HCT116 (cell line): ENCODE results near the gene ZNF473.

Experiments
- CTCF ChIP-seq, 3 experiments: fragments of 200-600 bp in 1 of 3; sonication (generic) in 1 of 3; IDR thresholded peaks in 2 of 3; conservative IDR thresholded peaks in 1 of 3; 2 replicates each; pipeline ENCODE4 v1.5.1; 2012 to 2017; ENCODE audit warnings: low read depth in 2 of 3, low read length in 2 of 3, antibody characterized with exemption in 1 of 3, borderline replicate concordance in 1 of 3, control low read depth in 1 of 3, mild to moderate bottlenecking in 1 of 3, mixed read lengths in 1 of 3, mixed run types in 1 of 3, moderate library complexity in 1 of 3; ENCODE audit not compliant: insufficient read depth in 1 of 3
- FOSL1 ChIP-seq: IDR thresholded peaks from 2 replicates; pipeline ENCODE4 v1.6.1; 2012; ENCODE audit warnings: low read depth
- MAX ChIP-seq: IDR thresholded peaks from 2 replicates; pipeline ENCODE4 v1.6.1; 2012
- POLR2A ChIP-seq: IDR thresholded peaks from 2 replicates; pipeline ENCODE4 v1.7.0; 2011; ENCODE audit warnings: borderline replicate concordance; ENCODE audit not compliant: insufficient read depth, insufficient read length; ENCODE audit errors: extremely low read depth
- YY1 ChIP-seq: IDR thresholded peaks from 2 replicates; pipeline ENCODE4 v1.6.1; 2011; ENCODE audit warnings: low read length, low read depth, moderate library complexity, mild to moderate bottlenecking; ENCODE audit not compliant: insufficient replicate concordance; ENCODE audit errors: extremely low read depth
- ZFX ChIP-seq: fragments of 450-650 bp; IDR thresholded peaks from 2 replicates; pipeline ENCODE4 v1.6.1; 2017

GRCh38 chr19:50059045-50059444 is 33.2 kb downstream of the ZNF473 start:
- TF ChIP-seq CTCF (IDR thresholded peaks at IDR 0.05 in 2 of 3, conservative IDR thresholded peaks at IDR 0.05 in 1 of 3; ENCODE audit: borderline replicate concordance in 1 of 3, insufficient read depth in 1 of 3, low read depth in 2 of 3, low read length in 2 of 3) (no peak), FOSL1 (no peak), YY1 (no peak), POLR2A (no peak), MAX (no peak), ZFX (no peak)
